Thoracic aorta (tissue), 2 donors: ENCODE measurements around the gene MSI2. TPM values are rescaled to one million over a fixed set of nuclear protein-coding genes. Genes with fewer than 3 reads are reported as not detected.

Experiments used
- ATAC-seq: fragments of 150-250 bp; one replicate; pipeline ENCODE4 v1.8.0; 2017; ENCODE audit warnings: low read depth; ENCODE audit not compliant: insufficient number of reproducible peaks, low FRiP score
- DNase-seq: peaks from one replicate; pipeline ENCODE4 v3.0.0-alpha.2; 2020; ENCODE audit warnings: low spot score
- H3K27ac ChIP-seq, 2 donors: fragments of 200-600 bp; sonication (generic); 1 replicate in 1 of 2; 2 replicates in 1 of 2; pipeline ENCODE4 v1.5.1; 2016; ENCODE audit warnings: mild to moderate bottlenecking in 2 of 2, moderate library complexity in 2 of 2
- H3K27me3 ChIP-seq: fragments of 200-600 bp; sonication (generic); replicated peaks from 2 replicates; pipeline ENCODE4 v1.6.0; 2016; ENCODE audit warnings: mild to moderate bottlenecking; ENCODE audit not compliant: insufficient read depth
- H3K36me3 ChIP-seq: fragments of 200-600 bp; sonication (generic); one replicate; pipeline ENCODE4 v1.5.1; 2016
- H3K4me1 ChIP-seq, 2 donors: fragments of 200-600 bp; sonication (generic); 1 replicate in 1 of 2; 2 replicates in 1 of 2; pipeline versions ENCODE4 v1.5.1 to v1.6.0; 2016; ENCODE audit warnings: low read depth in 2 of 2, mild to moderate bottlenecking in 1 of 2; ENCODE audit not compliant: control insufficient read depth in 1 of 2
- H3K4me3 ChIP-seq: fragments of 200-600 bp; sonication (generic); 2 replicates; pipeline ENCODE4 v1.5.1; 2016; ENCODE audit warnings: mild to moderate bottlenecking
- H3K9me3 ChIP-seq: fragments of 200-600 bp; sonication (generic); 2 replicates; pipeline ENCODE4 v1.5.1; 2016
- total RNA-seq, 2 donors: library from RNA; depleted of rRNA; stranded (reverse); fragments of >200 nt; gene quantifications; one replicate each; pipeline versions ENCODE4 v1.1.0 to v1.2.3, GENCODE V29; 2016
- TF ChIP-seq, protein P1 (sequence below): fragments of 200-600 bp; sonication (generic); IDR thresholded peaks from one replicate; pipeline ENCODE4 v1.5.1; 2019; ENCODE audit warnings: antibody characterized with exemption

MSI2 gene
- total RNA-seq, 2 donors from 2014 or later: 32.1 to 46.2 TPM

GRCh38 chr17:57486882-57487301 lies 230.6 kb downstream of the MSI2 start:
- H3K27me3 ChIP-seq: no peaks in the 10 kb centered on the region
- peaks cover 28 to 70% of the 10 kb centered on the region in 2 donors for H3K4me1 ChIP-seq
- TF ChIP-seq, protein P1, sequence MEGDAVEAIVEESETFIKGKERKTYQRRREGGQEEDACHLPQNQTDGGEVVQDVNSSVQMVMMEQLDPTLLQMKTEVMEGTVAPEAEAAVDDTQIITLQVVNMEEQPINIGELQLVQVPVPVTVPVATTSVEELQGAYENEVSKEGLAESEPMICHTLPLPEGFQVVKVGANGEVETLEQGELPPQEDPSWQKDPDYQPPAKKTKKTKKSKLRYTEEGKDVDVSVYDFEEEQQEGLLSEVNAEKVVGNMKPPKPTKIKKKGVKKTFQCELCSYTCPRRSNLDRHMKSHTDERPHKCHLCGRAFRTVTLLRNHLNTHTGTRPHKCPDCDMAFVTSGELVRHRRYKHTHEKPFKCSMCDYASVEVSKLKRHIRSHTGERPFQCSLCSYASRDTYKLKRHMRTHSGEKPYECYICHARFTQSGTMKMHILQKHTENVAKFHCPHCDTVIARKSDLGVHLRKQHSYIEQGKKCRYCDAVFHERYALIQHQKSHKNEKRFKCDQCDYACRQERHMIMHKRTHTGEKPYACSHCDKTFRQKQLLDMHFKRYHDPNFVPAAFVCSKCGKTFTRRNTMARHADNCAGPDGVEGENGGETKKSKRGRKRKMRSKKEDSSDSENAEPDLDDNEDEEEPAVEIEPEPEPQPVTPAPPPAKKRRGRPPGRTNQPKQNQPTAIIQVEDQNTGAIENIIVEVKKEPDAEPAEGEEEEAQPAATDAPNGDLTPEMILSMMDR: no peak
- H3K36me3 ChIP-seq: no peaks in the 10 kb centered on the region
- ATAC-seq: no peak
- no peak overlapping the region for H3K4me3 ChIP-seq
- H3K27ac ChIP-seq: no peak overlapping the region
- DNase-seq: no peak
- no peaks in the 10 kb centered on the region for H3K9me3 ChIP-seq

- H3K4me1 ChIP-seq: peaks cover 28 to 63% of the 10 kb centered on the region in 2 donors
- TF ChIP-seq, protein P1: no peak
- no peak overlapping the region for H3K4me3 ChIP-seq
- no peak overlapping the region for H3K27ac ChIP-seq
- no peaks in the 10 kb centered on the region for H3K9me3 ChIP-seq
- no peaks in the 10 kb centered on the region for H3K36me3 ChIP-seq
- H3K27me3 ChIP-seq: no peaks in the 10 kb centered on the region
- ATAC-seq (no peak), DNase-seq (no peak)
Measured at GRCh38 chr17:57487573-57487972, 231.2 kb downstream of the MSI2 start.

DNA sequence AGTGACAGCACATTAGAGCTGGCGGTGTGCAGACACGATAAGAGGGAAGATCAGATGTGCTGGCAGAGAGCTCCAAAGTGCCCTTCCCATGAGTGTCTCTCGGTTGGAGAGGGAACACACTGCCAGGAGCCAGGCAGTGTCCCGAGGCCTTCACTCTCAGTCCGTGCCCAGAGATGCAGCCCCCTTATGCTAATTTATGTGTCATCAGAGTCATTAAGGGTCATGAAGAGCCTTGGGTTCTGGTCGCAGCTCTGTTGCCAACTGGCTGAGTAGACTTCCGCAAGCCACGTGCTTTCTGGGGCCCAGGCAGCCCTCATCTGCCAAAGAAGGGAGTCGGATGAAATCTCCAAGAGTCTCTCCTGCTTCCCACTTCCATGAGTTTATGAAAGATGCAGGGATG lies 232.5 kb downstream of the MSI2 start:
- H3K36me3 ChIP-seq: no peaks in the 10 kb centered on the region
- no peak overlapping the region for H3K4me3 ChIP-seq
- no peak overlapping the region for H3K27ac ChIP-seq
- H3K9me3 ChIP-seq: no peaks in the 10 kb centered on the region
- TF ChIP-seq, protein P1: no peak
- ATAC-seq (no peak), DNase-seq (no peak)
- H3K4me1 ChIP-seq: peaks cover 28 to 54% of the 10 kb centered on the region in 2 donors
- H3K27me3 ChIP-seq: no peaks in the 10 kb centered on the region

GRCh38 chr17:57489321-57489720 lies 233.0 kb downstream of the MSI2 start:
- Histone ChIP-seq H3K27me3 (no peaks in the 10 kb centered on the region), H3K36me3 (no peaks in the 10 kb centered on the region), H3K9me3 (no peaks in the 10 kb centered on the region), H3K4me3 (no peak overlapping the region), H3K27ac (no peak overlapping the region), H3K4me1 (peaks cover 26 to 54% of the 10 kb centered on the region in 2 donors)
- ATAC-seq (no peak), DNase-seq (no peak)
- TF ChIP-seq, protein P1: no peak

- ATAC-seq: no peak
- no peaks in the 10 kb centered on the region for H3K9me3 ChIP-seq
- DNase-seq: no peak
- no peaks in the 10 kb centered on the region for H3K27me3 ChIP-seq
- no peak overlapping the region for H3K4me3 ChIP-seq
- peaks cover 26 to 54% of the 10 kb centered on the region in 2 donors for H3K4me1 ChIP-seq
- no peaks in the 10 kb centered on the region for H3K36me3 ChIP-seq
- TF ChIP-seq, protein P1: no peak
- no peak overlapping the region for H3K27ac ChIP-seq
Measured at GRCh38 chr17:57490111-57490845, 234.0 kb downstream of the MSI2 start.
